Liver (tissue), 3 donors: ENCODE data around the gene TMED9.

Experiments used
- ATF3 ChIP-seq: IDR thresholded peaks from 2 replicates; pipeline ENCODE4 v1.6.1; 2016; ENCODE audit warnings: antibody characterized with exemption
- CTCF ChIP-seq: fragments of 150-350 bp; IDR thresholded peaks from 2 replicates; pipeline ENCODE4 v1.5.1; 2017; ENCODE audit warnings: improper control_type of control experiment, low read depth, low read length; ENCODE audit not compliant: missing input control
- GABPA ChIP-seq, 2 donors: IDR thresholded peaks in 1 of 2; conservative IDR thresholded peaks in 1 of 2; 2 replicates each; pipeline ENCODE4 v1.6.1; 2016; ENCODE audit warnings: antibody characterized with exemption in 2 of 2, mild to moderate bottlenecking in 1 of 2, moderate library complexity in 1 of 2
- HNF4A ChIP-seq, 2 donors: conservative IDR thresholded peaks; 2 replicates each; pipeline ENCODE4 v1.6.1; 2016; ENCODE audit warnings: antibody characterized with exemption in 2 of 2, mild to moderate bottlenecking in 2 of 2
- JUND ChIP-seq, 2 donors: IDR thresholded peaks; 2 replicates each; pipeline ENCODE4 v1.6.1; 2016; ENCODE audit warnings: antibody characterized with exemption in 2 of 2
- MAX ChIP-seq: IDR thresholded peaks from 2 replicates; pipeline ENCODE4 v1.6.1; 2016; ENCODE audit warnings: antibody characterized with exemption
- NR2F2 ChIP-seq: IDR thresholded peaks from 2 replicates; pipeline ENCODE4 v1.6.1; 2016; ENCODE audit warnings: antibody characterized with exemption
- RXRA ChIP-seq, 2 donors: IDR thresholded peaks; 2 replicates each; pipeline ENCODE4 v1.6.1; 2017 to 2018; ENCODE audit warnings: antibody characterized with exemption in 2 of 2, mild to moderate bottlenecking in 1 of 2
- SP1 ChIP-seq: IDR thresholded peaks from 2 replicates; pipeline ENCODE4 v1.6.1; 2018; ENCODE audit warnings: antibody characterized with exemption, mild to moderate bottlenecking
- TAF1 ChIP-seq: conservative IDR thresholded peaks from 2 replicates; pipeline ENCODE4 v1.6.1; 2016; ENCODE audit warnings: antibody characterized with exemption, mild to moderate bottlenecking
- YY1 ChIP-seq: IDR thresholded peaks from 2 replicates; pipeline ENCODE4 v1.6.1; 2016; ENCODE audit warnings: antibody characterized with exemption, mild to moderate bottlenecking
- TF ChIP-seq, protein P1 (sequence below): IDR thresholded peaks from 2 replicates; pipeline ENCODE4 v1.6.1; 2016; ENCODE audit warnings: antibody characterized with exemption, mild to moderate bottlenecking
- TF ChIP-seq, protein P2 (sequence below): IDR thresholded peaks from 2 replicates; pipeline ENCODE4 v1.6.1; 2016; ENCODE audit warnings: antibody characterized with exemption
- donor health status: healthy.
- donor health status: healthy.

DNA sequence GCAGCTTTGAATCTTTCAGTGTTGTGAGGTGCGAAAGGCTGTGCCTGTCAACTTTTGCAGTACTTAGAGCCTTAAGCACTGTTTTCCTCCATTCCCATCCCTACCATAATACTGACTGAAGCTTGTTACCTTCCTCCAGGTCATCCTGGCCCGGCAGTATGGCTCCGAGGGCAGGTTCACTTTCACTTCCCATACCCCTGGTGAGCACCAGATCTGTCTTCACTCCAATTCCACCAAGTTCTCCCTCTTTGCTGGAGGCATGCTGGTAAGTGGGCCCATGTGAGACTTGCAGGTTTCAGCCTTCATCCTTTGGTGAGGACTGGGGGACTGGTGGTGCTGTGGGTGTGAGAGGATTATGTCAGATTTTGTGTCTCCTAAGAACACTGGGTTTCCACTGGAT is 1.5 kb downstream of the TMED9 start:
- no peak for TF ChIP-seq ATF3
- no peak for TF ChIP-seq CTCF
- no peak for TF ChIP-seq SP1
- TF ChIP-seq, protein P1, sequence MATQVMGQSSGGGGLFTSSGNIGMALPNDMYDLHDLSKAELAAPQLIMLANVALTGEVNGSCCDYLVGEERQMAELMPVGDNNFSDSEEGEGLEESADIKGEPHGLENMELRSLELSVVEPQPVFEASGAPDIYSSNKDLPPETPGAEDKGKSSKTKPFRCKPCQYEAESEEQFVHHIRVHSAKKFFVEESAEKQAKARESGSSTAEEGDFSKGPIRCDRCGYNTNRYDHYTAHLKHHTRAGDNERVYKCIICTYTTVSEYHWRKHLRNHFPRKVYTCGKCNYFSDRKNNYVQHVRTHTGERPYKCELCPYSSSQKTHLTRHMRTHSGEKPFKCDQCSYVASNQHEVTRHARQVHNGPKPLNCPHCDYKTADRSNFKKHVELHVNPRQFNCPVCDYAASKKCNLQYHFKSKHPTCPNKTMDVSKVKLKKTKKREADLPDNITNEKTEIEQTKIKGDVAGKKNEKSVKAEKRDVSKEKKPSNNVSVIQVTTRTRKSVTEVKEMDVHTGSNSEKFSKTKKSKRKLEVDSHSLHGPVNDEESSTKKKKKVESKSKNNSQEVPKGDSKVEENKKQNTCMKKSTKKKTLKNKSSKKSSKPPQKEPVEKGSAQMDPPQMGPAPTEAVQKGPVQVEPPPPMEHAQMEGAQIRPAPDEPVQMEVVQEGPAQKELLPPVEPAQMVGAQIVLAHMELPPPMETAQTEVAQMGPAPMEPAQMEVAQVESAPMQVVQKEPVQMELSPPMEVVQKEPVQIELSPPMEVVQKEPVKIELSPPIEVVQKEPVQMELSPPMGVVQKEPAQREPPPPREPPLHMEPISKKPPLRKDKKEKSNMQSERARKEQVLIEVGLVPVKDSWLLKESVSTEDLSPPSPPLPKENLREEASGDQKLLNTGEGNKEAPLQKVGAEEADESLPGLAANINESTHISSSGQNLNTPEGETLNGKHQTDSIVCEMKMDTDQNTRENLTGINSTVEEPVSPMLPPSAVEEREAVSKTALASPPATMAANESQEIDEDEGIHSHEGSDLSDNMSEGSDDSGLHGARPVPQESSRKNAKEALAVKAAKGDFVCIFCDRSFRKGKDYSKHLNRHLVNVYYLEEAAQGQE: no peak
- TF ChIP-seq TAF1: no peak
- TF ChIP-seq, protein P2, sequence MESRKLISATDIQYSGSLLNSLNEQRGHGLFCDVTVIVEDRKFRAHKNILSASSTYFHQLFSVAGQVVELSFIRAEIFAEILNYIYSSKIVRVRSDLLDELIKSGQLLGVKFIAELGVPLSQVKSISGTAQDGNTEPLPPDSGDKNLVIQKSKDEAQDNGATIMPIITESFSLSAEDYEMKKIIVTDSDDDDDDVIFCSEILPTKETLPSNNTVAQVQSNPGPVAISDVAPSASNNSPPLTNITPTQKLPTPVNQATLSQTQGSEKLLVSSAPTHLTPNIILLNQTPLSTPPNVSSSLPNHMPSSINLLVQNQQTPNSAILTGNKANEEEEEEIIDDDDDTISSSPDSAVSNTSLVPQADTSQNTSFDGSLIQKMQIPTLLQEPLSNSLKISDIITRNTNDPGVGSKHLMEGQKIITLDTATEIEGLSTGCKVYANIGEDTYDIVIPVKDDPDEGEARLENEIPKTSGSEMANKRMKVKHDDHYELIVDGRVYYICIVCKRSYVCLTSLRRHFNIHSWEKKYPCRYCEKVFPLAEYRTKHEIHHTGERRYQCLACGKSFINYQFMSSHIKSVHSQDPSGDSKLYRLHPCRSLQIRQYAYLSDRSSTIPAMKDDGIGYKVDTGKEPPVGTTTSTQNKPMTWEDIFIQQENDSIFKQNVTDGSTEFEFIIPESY: no peak
- no peak for TF ChIP-seq MAX
- no peak for TF ChIP-seq JUND (IDR thresholded peaks at IDR 0.05)
- TF ChIP-seq GABPA (IDR thresholded peaks at IDR 0.05 in 1 of 2, conservative IDR thresholded peaks at IDR 0.05 in 1 of 2): no peak
- no peak for TF ChIP-seq RXRA (IDR thresholded peaks at IDR 0.05)
- no peak for TF ChIP-seq YY1
- no peak for TF ChIP-seq HNF4A (conservative IDR thresholded peaks at IDR 0.05)
- TF ChIP-seq NR2F2: no peak
